HG02840 (cell line): Measurements from ENCODE around the gene ZNF816.
A peak's percentile ranks its signal among the peaks of the same experiment; 100 is the strongest.
"Not testable (repeated sequence)": the region's sequence is repeated elsewhere in the genome, so short reads cannot be mapped to it uniquely, and the experiment has no call there.

Source experiments
- ATAC-seq: cut with Tn5 transposase; IDR thresholded peaks from one replicate; pipeline ENCODE4 v1.9.1; 2021; ENCODE audit warnings: mild to moderate bottlenecking, moderate library complexity, moderate number of reproducible peaks; ENCODE audit not compliant: unreplicated experiment, low FRiP score

Gene ZNF816

GRCh38 chr19:52962394-52963246 lies at the start of gene ZNF816:
ZNF816 (minus strand) TSS chr19:52962881; CDS start chr19:52956089, 6,792 bp downstream.
- ATAC-seq, result peak; percentile 98

GRCh38 chr19:53012006-53012405 lies 49.3 kb upstream of the ZNF816 start:
- no peak for ATAC-seq

DNA sequence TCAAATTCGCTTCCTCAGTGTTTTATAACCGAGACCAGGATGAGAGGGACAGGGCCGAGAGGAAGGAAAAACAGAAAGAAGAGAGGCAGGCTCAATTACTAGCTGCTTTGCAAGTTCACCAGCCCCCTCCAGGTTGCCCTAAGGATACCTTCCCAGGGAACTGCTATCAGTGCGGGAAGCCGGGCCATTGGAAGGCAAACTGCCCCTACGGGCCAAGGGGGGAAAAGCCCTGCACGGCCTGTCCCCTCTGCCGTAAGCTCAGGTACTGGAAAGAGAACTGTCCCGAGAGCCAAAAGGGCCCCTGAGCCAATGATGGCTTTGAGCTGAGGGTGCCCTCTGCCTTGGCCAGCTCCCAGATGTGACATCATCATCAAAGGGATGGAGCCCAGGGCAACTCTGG lies 47.8 kb upstream of the ZNF816 start:
- ATAC-seq, result no peak

DNA sequence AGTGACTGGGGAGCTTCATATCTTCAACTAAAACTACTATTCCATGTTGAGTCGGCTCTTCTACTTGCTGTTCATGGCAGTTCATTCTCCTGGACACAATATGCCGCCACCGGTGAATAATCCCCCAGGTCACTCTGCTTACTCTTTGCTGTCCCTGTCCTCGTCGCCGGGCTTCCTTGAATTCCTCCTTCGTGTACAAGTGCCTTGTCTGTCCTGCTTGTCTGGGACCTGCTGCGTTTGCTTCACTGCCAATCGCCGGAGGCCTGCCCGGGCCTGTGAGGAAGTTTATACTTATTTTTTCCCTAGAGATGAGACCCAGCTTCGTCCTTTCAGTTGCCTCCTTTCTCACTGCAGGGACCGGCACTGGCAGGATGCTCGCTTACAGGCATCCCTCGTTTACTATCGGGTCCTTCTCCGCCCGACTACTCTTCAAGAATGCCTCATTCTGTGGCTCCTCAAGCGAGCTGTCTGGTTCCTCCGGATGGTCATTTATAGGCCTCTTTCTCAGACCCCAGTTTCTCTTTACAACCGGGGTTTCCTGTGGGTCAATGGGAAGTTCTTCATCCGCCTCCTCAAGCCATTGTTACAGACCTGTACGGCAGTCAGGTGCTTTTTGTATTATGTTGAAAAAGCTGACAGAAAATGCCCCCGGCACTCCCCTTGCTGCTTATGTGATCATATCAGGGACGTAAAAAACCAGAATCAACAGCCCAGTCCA lies 45.5 kb upstream of the ZNF816 start:
- ATAC-seq, result no peak

DNA sequence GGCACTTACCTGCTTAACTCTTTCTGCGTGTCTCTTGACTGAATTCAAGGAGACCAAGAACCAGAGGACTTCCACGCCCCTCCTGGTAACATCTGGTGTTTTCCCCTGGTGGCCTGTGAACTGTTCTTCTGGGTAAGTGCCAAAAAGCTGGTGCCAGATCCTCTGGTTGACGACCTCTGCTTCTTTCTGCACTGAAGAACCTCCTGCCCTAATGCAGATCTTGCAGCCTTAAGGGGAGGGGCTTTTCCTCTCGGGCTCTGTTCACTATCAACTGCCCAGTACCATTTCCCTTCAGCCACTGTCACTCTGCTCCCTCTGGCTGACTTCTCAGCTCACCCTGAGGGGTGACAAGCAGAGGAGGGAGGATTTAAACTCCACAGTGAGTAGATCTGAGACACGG lies 44.9 kb upstream of the ZNF816 start:
- no peak for ATAC-seq

DNA sequence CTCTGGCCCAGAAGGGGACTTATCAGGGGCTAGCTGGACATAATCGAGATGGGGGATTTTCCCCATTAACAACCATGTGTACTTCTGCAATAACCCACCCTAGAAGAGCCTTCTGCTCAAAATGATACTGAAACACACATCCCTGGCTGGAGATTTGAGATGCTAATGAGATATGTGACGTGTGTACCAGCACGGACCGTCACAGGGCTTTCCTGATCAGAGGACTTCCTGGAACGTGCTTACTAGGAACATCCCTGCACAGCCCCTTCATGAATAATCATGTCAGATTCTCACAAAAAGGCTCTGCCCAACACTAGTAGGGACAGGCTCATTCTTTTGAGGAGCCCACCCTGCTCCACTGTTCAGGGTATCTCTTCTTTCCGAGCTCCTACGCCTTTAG lies 44.5 kb upstream of the ZNF816 start:
- ATAC-seq, result no peak

GRCh38 chr19:53004242-53004641 lies 41.6 kb upstream of the ZNF816 start:
- no peak for ATAC-seq

- ATAC-seq, result no peak
Observed at GRCh38 chr19:53002479-53002878, 39.8 kb upstream of the ZNF816 start.

- no peak for ATAC-seq
Observed at GRCh38 chr19:52997975-52998374, 35.3 kb upstream of the ZNF816 start.

DNA sequence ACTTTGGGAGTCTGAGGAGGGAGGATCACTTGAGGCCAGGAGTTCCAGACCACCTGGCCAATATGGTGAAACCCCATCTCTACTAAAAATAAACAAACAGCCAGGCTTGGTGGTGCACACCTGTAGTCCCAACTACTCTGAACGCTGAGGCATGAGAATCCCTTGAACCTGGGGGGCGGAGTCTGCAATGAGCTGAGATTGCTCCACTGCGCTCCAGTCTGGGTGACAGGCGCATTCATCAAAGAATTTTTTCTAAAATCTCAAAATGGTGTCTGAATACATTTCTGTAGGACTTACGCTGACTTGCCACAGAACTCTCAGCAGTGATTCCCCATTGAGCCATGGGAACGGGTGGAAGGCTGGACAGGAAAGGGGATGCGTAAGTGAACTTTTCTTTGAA lies 33.0 kb upstream of the ZNF816 start:
- ATAC-seq, result no peak

- ATAC-seq, result no peak
Observed at GRCh38 chr19:52993342-52994178, 30.9 kb upstream of the ZNF816 start.

- no peak for ATAC-seq
Observed at GRCh38 chr19:52992109-52993004, 29.7 kb upstream of the ZNF816 start.

DNA sequence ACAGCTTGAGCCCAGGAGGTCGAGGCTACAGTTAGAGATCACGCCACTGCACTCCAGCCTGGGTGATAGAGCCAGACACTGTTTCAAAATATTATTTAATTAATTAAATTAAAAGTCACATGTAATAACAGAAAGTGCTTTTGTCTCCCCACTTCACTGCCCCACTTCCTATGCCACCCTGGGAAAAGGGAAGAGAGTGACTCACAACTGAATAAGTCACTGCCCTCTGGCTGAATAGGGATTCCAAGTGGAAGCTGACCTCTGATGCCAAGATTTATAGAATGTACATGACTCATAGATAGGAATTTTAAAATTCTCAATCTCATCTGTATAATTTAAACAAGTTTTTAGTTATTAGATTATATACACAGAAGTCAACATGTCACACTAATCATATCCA lies 28.8 kb upstream of the ZNF816 start:
- no peak for ATAC-seq

GRCh38 chr19:52990759-52991418 lies 28.2 kb upstream of the ZNF816 start:
- no peak for ATAC-seq

DNA sequence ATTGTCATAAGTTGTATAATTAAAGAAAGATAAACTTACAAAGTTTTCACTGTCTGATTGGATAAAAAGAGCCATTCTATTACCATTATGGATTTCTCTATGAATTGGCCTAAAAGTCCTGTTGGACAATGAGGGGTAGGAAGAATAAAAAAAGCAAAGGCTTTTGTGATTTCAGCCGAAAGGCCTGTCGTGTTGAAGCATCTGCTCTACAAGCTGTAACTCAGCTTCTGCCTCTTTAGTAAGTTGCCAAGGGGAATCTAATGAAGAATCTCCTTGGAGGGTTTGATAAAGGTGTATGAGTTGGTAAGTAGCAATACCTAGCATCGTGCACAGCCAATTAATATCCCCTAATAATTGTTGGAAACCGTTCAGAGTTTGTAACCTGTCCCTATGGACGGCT lies 25.8 kb upstream of the ZNF816 start:
- no peak for ATAC-seq

DNA sequence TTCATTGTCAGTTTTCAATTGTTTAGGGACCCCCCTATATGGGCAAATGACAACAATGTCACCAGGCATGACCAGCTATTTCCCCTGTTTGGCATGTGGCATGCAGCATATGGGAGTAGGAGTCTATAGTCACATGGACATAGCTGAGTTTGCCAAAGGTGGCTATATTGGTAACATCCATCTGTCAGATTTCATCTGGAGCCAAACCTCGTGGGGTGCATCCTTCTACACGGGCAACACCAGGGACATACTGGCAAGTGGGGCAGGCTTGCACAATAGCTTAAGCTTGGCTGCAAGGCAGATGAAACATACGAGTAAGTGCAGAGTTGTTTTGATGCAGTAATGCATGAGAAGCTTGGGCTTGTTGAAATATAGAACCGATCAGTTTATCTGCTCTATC lies 24.5 kb upstream of the ZNF816 start:
- no peak for ATAC-seq

DNA sequence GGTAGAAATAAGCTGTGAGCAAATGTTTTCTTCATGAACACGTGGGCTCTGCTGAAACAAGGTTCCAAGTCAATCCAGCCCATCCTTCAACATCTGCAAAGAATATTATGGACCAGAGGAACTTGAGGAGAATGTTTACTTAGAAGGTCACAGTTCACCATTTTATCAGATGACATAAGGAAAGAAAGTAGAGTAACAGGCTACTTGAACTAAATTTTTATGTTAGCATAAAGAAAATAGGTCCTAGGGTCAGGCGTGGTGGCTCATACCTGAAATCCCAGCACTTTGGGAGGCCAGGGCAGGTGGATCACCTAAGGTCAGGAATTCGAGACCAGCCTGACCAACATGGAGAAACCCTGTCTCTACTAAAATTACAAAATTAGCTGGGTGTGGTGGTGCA lies 20.5 kb upstream of the ZNF816 start:
- ATAC-seq, result not testable (repeated sequence)

GRCh38 chr19:52981329-52981728 lies 18.6 kb upstream of the ZNF816 start:
- ATAC-seq, result no peak

DNA sequence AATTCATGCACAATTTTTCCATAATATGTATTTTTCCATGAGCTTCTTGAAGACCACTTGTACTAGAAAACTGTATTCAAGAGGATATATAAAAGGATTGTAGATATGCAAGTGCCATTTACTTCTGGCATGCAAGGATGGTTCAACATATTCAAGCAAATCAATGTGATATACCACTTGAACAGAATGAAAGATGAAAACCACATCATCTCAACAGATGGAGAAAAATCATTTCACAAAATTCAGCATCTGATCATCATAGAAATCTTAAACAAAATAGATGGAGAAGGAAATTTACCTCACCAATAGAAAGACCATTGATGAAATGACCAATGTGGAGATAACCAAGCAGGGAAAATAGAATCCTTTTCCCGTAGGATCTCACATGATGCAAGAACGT lies 5.1 kb upstream of the ZNF816 start:
- ATAC-seq, result no peak

- ATAC-seq, result peak; percentile 19
Observed at GRCh38 chr19:52963247-52963618, 552 bp upstream of the ZNF816 start.
